Right atrium auricular region (tissue), 2 donors: ENCODE results near the gene NCKAP5. TPM values are rescaled to one million over a fixed set of nuclear protein-coding genes. Genes with fewer than 3 reads are reported as not detected.

Experiments
- DNase-seq: peaks from one replicate; pipeline ENCODE4 v3.0.0-alpha.2; 2019; ENCODE audit warnings: low spot score
- H3K27ac ChIP-seq, 2 donors: fragments of 200-600 bp; sonication (generic); 1 replicate in 1 of 2; 2 replicates in 1 of 2; pipeline ENCODE4 v1.5.1; 2016 to 2019
- H3K27me3 ChIP-seq, 2 donors: fragments of 200-600 bp; sonication (generic); one replicate each; pipeline versions ENCODE4 v1.5.1 to v1.6.0; 2017 to 2019
- H3K36me3 ChIP-seq: fragments of 200-600 bp; sonication (generic); one replicate; pipeline ENCODE4 v1.5.1; 2016
- H3K4me1 ChIP-seq, 2 donors: fragments of 200-600 bp; sonication (generic); one replicate each; pipeline versions ENCODE4 v1.5.1 to v1.6.0; 2017 to 2019
- H3K4me3 ChIP-seq, 2 donors: fragments of 200-600 bp; sonication (generic); 1 replicate in 1 of 2; 2 replicates in 1 of 2; pipeline ENCODE4 v1.5.1; 2017 to 2019; ENCODE audit warnings: mild to moderate bottlenecking in 1 of 2, moderate library complexity in 1 of 2
- H3K9me3 ChIP-seq, 2 donors: fragments of 200-600 bp; sonication (generic); one replicate each; pipeline ENCODE4 v1.5.1; 2019
- CTCF ChIP-seq, 2 donors: fragments of 200-600 bp; sonication (generic); IDR thresholded peaks; one replicate each; pipeline ENCODE4 v1.5.1; 2019; ENCODE audit warnings: antibody characterized with exemption in 2 of 2
- total RNA-seq, 2 donors: library from RNA; depleted of rRNA; stranded (reverse); fragments of >200 nt; gene quantifications; one replicate each; pipeline ENCODE4 v1.1.0, GENCODE V29; 2016

NCKAP5 gene
- total RNA-seq, 2 donors from 2014 or later: 3.6 to 5.4 TPM

- peaks cover 0 to 14% of the 10 kb centered on the region in 2 donors for H3K9me3 ChIP-seq
- no peaks in the 10 kb centered on the region for H3K4me1 ChIP-seq
- TF ChIP-seq CTCF (IDR thresholded peaks at IDR 0.05): no peak
Observed at GRCh38 chr2:132884292-132884691, 684.0 kb downstream of the NCKAP5 start.

GRCh38 chr2:132883430-132883829 lies 684.8 kb downstream of the NCKAP5 start:
- Histone ChIP-seq H3K4me1 (no peaks in the 10 kb centered on the region), H3K27me3 (no peaks in the 10 kb centered on the region), H3K27ac (no peak overlapping the region), H3K9me3 (peaks cover 0 to 14% of the 10 kb centered on the region in 2 donors), H3K36me3 (no peaks in the 10 kb centered on the region), H3K4me3 (no peak overlapping the region)
- no peak for TF ChIP-seq CTCF (IDR thresholded peaks at IDR 0.05)
- DNase-seq: no peak

More at GRCh38 chr2:132884292-132884691, 684.0 kb downstream of the NCKAP5 start:
- Histone ChIP-seq H3K27me3 (no peaks in the 10 kb centered on the region), H3K36me3 (no peaks in the 10 kb centered on the region), H3K27ac (no peak overlapping the region), H3K4me3 (no peak overlapping the region)
- no peak for DNase-seq

GRCh38 chr2:132881546-132881945 lies 686.7 kb downstream of the NCKAP5 start:
- TF ChIP-seq CTCF (IDR thresholded peaks at IDR 0.05): no peak
- H3K9me3 ChIP-seq: peaks cover 0 to 9% of the 10 kb centered on the region in 2 donors
- no peaks in the 10 kb centered on the region for H3K4me1 ChIP-seq
- no peak for DNase-seq
- H3K27me3 ChIP-seq: no peaks in the 10 kb centered on the region
- H3K27ac ChIP-seq: no peak overlapping the region
- no peak overlapping the region for H3K4me3 ChIP-seq
- no peaks in the 10 kb centered on the region for H3K36me3 ChIP-seq

GRCh38 chr2:132877923-132878322 lies 690.3 kb downstream of the NCKAP5 start:
- DNase-seq: no peak
- TF ChIP-seq CTCF (IDR thresholded peaks at IDR 0.05): no peak
- Histone ChIP-seq H3K36me3 (no peaks in the 10 kb centered on the region), H3K27ac (no peak overlapping the region), H3K9me3 (no peaks in the 10 kb centered on the region), H3K4me3 (no peak overlapping the region), H3K4me1 (no peaks in the 10 kb centered on the region), H3K27me3 (no peaks in the 10 kb centered on the region)

- Histone ChIP-seq H3K27ac (no peak overlapping the region), H3K4me3 (no peak overlapping the region), H3K27me3 (no peaks in the 10 kb centered on the region), H3K4me1 (no peaks in the 10 kb centered on the region), H3K36me3 (no peaks in the 10 kb centered on the region), H3K9me3 (no peaks in the 10 kb centered on the region)
- no peak for DNase-seq
- no peak for TF ChIP-seq CTCF (IDR thresholded peaks at IDR 0.05)
Observed at GRCh38 chr2:132876745-132877391, 691.4 kb downstream of the NCKAP5 start.

GRCh38 chr2:132875193-132875592 lies 693.1 kb downstream of the NCKAP5 start:
- no peaks in the 10 kb centered on the region for H3K36me3 ChIP-seq

More at GRCh38 chr2:132875193-132875592, 693.1 kb downstream of the NCKAP5 start:
- Histone ChIP-seq H3K4me1 (no peaks in the 10 kb centered on the region), H3K9me3 (no peaks in the 10 kb centered on the region), H3K27me3 (no peaks in the 10 kb centered on the region), H3K27ac (no peak overlapping the region), H3K4me3 (no peak overlapping the region)
- no peak for DNase-seq
- no peak for TF ChIP-seq CTCF (IDR thresholded peaks at IDR 0.05)
